GM12873 (cell line): ENCODE measurements around the gene TLR8.

ENCODE experiments used
- CTCF ChIP-seq: IDR thresholded peaks from 2 replicates; pipeline ENCODE4 v1.5.1; 2012; ENCODE audit warnings: low read depth, mild to moderate bottlenecking, moderate library complexity, low read length, control low read depth; ENCODE audit not compliant: insufficient read depth; ENCODE audit errors: missing control alignments

Gene TLR8

GRCh38 chrX:12912791-12913482, 6.5 kb downstream of the TLR8 start:
- TF ChIP-seq CTCF: no peak

- no peak for TF ChIP-seq CTCF
These were observed 11.3 kb downstream of the TLR8 start for GRCh38 chrX:12917753-12918152.

- TF ChIP-seq CTCF: no peak
These were observed 12.6 kb downstream of the TLR8 start for GRCh38 chrX:12919051-12919450.

- TF ChIP-seq CTCF: no peak
These were observed 13.2 kb downstream of the TLR8 start for GRCh38 chrX:12919620-12920019.

- TF ChIP-seq CTCF: no peak
These were observed 14.6 kb downstream of the TLR8 start for GRCh38 chrX:12920990-12921389.

GRCh38 chrX:12921886-12922598, 15.6 kb downstream of the TLR8 start:
- TF ChIP-seq CTCF: no peak

- TF ChIP-seq CTCF: no peak
These were observed 16.1 kb downstream of the TLR8 start for GRCh38 chrX:12922599-12922919.
